Endodermal cell (in vitro differentiated cells): Measurements from ENCODE around the gene COG5. TPM values are rescaled to one million over a fixed set of nuclear protein-coding genes. Genes with fewer than 3 reads are reported as not detected.

Experiments
- DNase-seq: peaks from one replicate; pipeline ENCODE4 v3.0.0-alpha.2; 2017
- H3K27ac ChIP-seq: 2 replicates; pipeline ENCODE4 v1.5.1; 2013; ENCODE audit warnings: mild to moderate bottlenecking, low read depth, low read length, moderate library complexity
- H3K27me3 ChIP-seq: 2 replicates; pipeline ENCODE4 v1.6.1; 2013; ENCODE audit warnings: mild to moderate bottlenecking, low read length, moderate library complexity; ENCODE audit not compliant: insufficient read depth, control insufficient read depth, poor library complexity, severe bottlenecking
- H3K36me3 ChIP-seq: 2 replicates; pipeline ENCODE4 v1.7.0; 2013; ENCODE audit warnings: mild to moderate bottlenecking, low read length, moderate library complexity; ENCODE audit not compliant: control insufficient read depth, insufficient read depth
- H3K4me1 ChIP-seq: one replicate; pipeline ENCODE4 v1.7.0; 2013; ENCODE audit warnings: low read length; ENCODE audit not compliant: control insufficient read depth, insufficient read depth
- H3K4me3 ChIP-seq: 2 replicates; pipeline ENCODE4 v1.5.1; 2013; ENCODE audit warnings: mild to moderate bottlenecking, low read length, moderate library complexity
- H3K9ac ChIP-seq: 2 replicates; pipeline ENCODE4 v1.6.1; 2013; ENCODE audit warnings: mild to moderate bottlenecking, low read length, moderate library complexity; ENCODE audit not compliant: poor library complexity, severe bottlenecking; ENCODE audit errors: extremely low read depth
- H3K9me3 ChIP-seq: 2 replicates; pipeline ENCODE4 v1.6.1; 2013; ENCODE audit warnings: mild to moderate bottlenecking, low read length, moderate library complexity; ENCODE audit not compliant: control insufficient read depth
- H3K27ac Mint-ChIP-seq: 2 replicates; pipeline ENCODE4 v1.8.0; 2020; ENCODE audit warnings: mixed read lengths
- H3K27me3 Mint-ChIP-seq: 2 replicates; pipeline ENCODE4 v1.8.0; 2021; ENCODE audit warnings: mild to moderate bottlenecking, mixed read lengths; ENCODE audit not compliant: insufficient read depth
- H3K36me3 Mint-ChIP-seq: 2 replicates; pipeline ENCODE4 v1.8.0; 2020; ENCODE audit warnings: low read depth, mixed read lengths
- H3K4me1 Mint-ChIP-seq: 2 replicates; pipeline ENCODE4 v1.8.0; 2020; ENCODE audit warnings: mixed read lengths
- H3K4me3 Mint-ChIP-seq: 2 replicates; pipeline ENCODE4 v1.8.0; 2020; ENCODE audit warnings: mild to moderate bottlenecking, moderate library complexity, mixed read lengths
- H3K9me3 Mint-ChIP-seq: 2 replicates; pipeline ENCODE4 v1.8.0; 2020; ENCODE audit warnings: mild to moderate bottlenecking, mixed read lengths
- CTCF ChIP-seq: fragments of 200-600 bp; sonication (generic); conservative IDR thresholded peaks from 2 replicates; pipeline ENCODE4 v1.5.0; 2021; ENCODE audit warnings: antibody characterized with exemption, mild to moderate bottlenecking
- WGBS, 2 experiments: methylation state at CpG; one replicate each; pipeline versions ENCODE4 v1.1.5 to v1.1.7; 2013; ENCODE audit warnings: missing lambda C conversion rate in 2 of 2, mixed read lengths in 1 of 2; ENCODE audit not compliant: insufficient coverage in 1 of 2, insufficient read length in 1 of 2; 5-methylcytosine and 5-hydroxymethylcytosine counted together
- total RNA-seq, 2 donors: library from RNA; stranded (reverse); fragmentation: NEBNext Ultra II Directional in 1 of 2; extraction: Animal tissue kit (Norgen Biotek cat#: 25700) in 1 of 2; gene quantifications; 2 replicates in 1 of 2; 3 replicates in 1 of 2; pipeline ENCODE4 v1.2.1, GENCODE V29; 2021

COG5 gene
- total RNA-seq, 2 donors from 2014 or later: 25.5 to 34.7 TPM

GRCh38 chr7:107185716-107186115, 378.0 kb downstream of the COG5 start:
- Histone ChIP-seq H3K4me1 (no peaks in the 10 kb centered on the region), H3K9ac (no peak overlapping the region), H3K27me3 (no peaks in the 10 kb centered on the region), H3K36me3 (peaks cover 82% of the 10 kb centered on the region), H3K9me3 (no peaks in the 10 kb centered on the region), H3K27ac (no peak overlapping the region), H3K4me3 (no peak overlapping the region)
- Mint-ChIP-seq H3K4me3 (no peak overlapping the region), H3K27ac (no peak overlapping the region), H3K27me3 (no peaks in the 10 kb centered on the region), H3K36me3 (peaks cover 70% of the 10 kb centered on the region), H3K4me1 (no peaks in the 10 kb centered on the region), H3K9me3 (no peaks in the 10 kb centered on the region)
- WGBS, 2 experiments: 97% methylated on average over 4 of the region's 4 CpGs; no CpG with 5 or more reads in 1 of the 2 experiments
- TF ChIP-seq CTCF: no peak
- DNase-seq: no peak

- Histone ChIP-seq H3K4me3 (no peak overlapping the region), H3K4me1 (no peaks in the 10 kb centered on the region), H3K27ac (no peak overlapping the region), H3K9ac (no peak overlapping the region), H3K27me3 (no peaks in the 10 kb centered on the region), H3K36me3 (peaks cover 52% of the 10 kb centered on the region), H3K9me3 (no peaks in the 10 kb centered on the region)
- DNase-seq: no peak
- Mint-ChIP-seq H3K4me1 (no peaks in the 10 kb centered on the region), H3K4me3 (no peak overlapping the region), H3K27ac (no peak overlapping the region), H3K9me3 (no peaks in the 10 kb centered on the region), H3K36me3 (peaks cover 44% of the 10 kb centered on the region), H3K27me3 (no peaks in the 10 kb centered on the region)
- TF ChIP-seq CTCF: no peak
- WGBS, 2 experiments: 93% methylated on average over 2 to 5 of the region's 5 CpGs
These were observed 382.5 kb downstream of the COG5 start for GRCh38 chr7:107181172-107181571.

GRCh38 chr7:107180378-107180777, 383.3 kb downstream of the COG5 start:
- Histone ChIP-seq H3K9me3 (no peaks in the 10 kb centered on the region), H3K4me3 (no peak overlapping the region), H3K27me3 (no peaks in the 10 kb centered on the region), H3K27ac (no peak overlapping the region), H3K4me1 (no peaks in the 10 kb centered on the region), H3K36me3 (peaks cover 47% of the 10 kb centered on the region), H3K9ac (no peak overlapping the region)
- Mint-ChIP-seq H3K9me3 (no peaks in the 10 kb centered on the region), H3K27me3 (no peaks in the 10 kb centered on the region), H3K4me1 (no peaks in the 10 kb centered on the region), H3K36me3 (peaks cover 39% of the 10 kb centered on the region), H3K4me3 (no peak overlapping the region), H3K27ac (no peak overlapping the region)
- no peak for TF ChIP-seq CTCF
- DNase-seq: no peak
- WGBS, 2 experiments: 91 to 100% methylated on average over 1 of the region's 1 CpG
